ENCODE data around the gene MBOAT2.
A peak's percentile ranks its signal among the peaks of the same experiment; 100 is the strongest.
"Not testable (repeated sequence)": the region's sequence is repeated elsewhere in the genome, so short reads cannot be mapped to it uniquely, and the experiment has no call there.

Gene MBOAT2, protein sequence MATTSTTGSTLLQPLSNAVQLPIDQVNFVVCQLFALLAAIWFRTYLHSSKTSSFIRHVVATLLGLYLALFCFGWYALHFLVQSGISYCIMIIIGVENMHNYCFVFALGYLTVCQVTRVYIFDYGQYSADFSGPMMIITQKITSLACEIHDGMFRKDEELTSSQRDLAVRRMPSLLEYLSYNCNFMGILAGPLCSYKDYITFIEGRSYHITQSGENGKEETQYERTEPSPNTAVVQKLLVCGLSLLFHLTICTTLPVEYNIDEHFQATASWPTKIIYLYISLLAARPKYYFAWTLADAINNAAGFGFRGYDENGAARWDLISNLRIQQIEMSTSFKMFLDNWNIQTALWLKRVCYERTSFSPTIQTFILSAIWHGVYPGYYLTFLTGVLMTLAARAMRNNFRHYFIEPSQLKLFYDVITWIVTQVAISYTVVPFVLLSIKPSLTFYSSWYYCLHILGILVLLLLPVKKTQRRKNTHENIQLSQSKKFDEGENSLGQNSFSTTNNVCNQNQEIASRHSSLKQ

DNA sequence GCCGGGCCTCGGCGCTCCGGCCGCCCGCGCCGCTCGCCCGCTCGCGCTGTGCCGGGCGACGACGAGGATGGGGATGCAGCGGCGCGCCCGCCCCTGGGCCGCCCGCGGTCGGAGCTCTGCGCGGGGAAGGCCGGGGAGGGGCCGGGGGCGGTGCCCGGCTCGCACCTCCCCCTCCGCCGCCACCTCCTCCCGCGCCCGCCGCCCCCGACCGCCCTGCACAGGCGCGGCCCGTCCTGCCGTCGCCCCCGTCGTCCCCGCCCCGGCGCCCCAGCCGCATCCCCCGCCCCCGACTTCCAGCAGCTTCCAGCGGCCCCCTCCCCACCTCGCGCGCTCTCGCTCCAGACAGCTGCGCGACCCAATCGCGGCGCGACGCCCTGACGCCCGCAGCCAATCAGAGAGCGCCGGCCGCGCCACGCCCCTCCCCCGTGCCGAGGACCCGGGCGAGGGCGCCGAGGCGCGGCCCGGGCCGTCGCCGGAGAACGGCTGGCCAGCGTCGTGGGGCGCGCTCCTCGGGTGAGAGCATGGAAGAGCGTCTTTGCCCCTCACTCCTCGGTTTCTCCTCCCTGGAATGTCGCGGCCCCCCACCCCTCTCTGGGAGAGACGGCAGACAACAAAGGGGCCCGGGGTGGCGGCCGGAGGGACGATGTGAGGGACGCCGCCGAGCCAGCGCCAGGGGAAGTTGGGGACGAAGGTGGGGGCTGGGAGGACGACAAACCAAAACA, at the start of gene MBOAT2:
Gene MBOAT2 (minus strand): TSS at position 69 of the 722 bp plus-strand sequence. CDS start 70 bp downstream, outside the sequence.
- peak; percentile 39 for DNase-seq (ENCODE audit: low spot score)

DNA sequence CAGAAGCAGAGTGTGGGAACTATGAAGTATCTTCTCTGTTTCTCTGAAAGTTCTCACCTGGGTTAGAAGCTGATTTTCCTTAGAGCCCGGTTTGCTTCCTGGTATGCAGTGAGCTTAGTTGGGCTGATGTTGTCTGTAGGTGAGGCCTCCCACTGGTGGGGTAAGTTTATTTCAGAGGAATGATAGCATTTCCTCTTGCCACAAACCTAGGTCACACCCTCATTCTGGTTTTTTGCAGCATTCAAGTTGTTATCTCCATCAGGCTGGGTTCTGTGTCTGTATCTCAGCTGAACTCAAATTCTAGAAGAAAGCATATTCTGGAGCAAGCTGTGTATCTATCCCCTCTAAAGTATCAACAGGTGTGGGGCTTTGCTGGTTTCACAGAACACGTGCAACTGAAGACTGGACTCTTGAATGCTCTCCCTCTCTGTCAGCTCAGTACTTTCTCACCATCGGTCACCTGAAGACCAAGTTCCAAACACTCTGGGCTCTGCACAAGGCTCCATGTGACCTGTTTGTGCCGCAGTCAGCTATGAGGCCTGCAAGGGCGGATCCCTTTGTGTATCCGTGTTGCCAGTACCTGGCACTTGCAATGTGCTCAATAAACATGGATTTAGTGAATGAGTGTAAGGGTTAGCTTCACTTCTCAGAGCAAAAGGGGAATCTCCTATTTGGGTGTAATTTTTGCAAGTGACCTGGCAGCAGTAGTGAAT, 49.5 kb upstream of the MBOAT2 start:
- DNase-seq (ENCODE audit: low spot score): no peak

DNA sequence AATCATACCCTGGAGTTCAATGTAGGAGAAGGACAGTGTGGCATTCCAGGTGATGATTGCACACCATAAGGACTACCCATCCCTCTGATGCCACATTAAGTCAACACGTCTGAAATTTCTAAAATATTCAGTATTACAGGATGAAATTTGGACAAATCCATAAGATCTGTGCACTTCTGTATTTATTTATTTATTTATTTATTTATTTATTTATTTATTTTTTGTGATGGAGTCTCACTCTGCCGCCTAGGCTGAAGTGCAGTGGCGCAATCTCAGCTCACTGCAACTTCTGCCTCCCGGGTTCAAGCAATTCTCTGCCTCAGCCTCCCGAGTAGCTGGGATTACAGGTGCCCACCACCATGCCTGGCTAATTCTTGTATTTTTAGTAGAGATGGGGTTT, 48.0 kb upstream of the MBOAT2 start:
- DNase-seq (ENCODE audit: low spot score): not testable (repeated sequence)

DNA sequence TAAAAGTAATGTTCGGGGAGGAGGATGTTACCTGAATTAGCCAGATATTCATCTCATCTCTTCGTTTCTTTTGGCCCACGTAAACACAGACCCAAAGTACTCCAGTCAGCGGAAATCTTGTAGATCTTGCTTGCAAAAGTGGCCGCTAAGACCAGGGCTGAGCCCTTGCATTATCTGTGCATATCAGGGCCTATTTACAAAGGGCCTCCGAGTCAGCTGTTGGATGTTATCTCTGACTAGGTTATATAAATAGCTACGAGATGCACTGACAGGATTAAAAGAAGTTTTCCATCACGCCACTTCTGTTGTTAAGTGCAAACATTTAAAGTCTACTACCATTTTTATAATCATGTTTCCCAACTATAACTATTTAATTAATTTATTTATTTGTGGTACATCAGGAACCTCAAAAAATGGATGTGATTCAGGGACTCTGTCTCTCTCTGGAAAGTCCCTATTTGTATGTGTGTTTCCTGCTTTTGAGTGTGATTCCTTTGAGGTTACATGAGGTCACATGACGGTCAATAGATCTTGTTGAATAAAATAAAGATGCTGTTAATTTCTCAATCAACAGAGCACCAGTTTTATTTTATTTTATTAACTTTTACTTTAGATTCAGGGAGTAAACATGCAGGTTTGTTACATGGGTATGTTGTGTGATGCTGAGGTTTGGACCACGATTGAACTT, 46.8 kb upstream of the MBOAT2 start:
- DNase-seq (ENCODE audit: low spot score): no peak

DNA sequence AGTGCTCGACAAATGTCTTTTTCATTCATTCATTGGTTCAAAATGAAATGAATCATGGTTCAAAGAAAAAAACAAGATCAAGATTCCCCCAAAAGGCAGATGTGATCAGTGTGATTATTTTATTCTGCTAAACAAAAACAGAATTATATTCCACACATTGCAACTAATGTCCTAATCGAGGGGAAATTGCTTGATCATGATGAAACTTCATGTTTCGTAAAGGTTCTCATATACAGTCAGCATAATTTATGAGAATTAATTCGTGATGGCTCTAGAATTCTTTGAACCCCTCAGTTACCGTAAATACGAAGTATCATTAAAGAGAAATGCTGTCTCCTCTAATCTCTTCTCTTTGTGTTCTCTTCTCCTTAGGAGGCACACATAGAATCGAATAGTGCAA, 42.1 kb upstream of the MBOAT2 start:
- DNase-seq (ENCODE audit: low spot score): no peak

DNA sequence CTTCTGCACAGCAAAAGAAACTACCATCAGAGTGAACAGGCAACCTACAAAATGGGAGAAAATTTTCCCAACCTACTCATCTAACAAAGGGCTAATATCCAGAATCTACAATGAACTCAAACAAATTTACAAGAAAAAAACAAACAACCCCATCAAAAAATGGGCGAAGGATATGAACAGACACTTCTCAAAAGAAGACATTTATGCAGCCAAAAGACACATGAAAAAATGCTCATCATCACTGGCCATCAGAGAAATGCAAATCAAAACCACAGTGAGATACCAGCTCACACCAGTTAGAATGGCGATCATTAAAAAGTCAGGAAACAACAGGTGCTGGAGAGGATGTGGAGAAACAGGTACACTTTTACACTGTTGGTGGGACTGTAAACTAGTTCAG, 40.0 kb upstream of the MBOAT2 start:
- not testable (repeated sequence) for DNase-seq (ENCODE audit: low spot score)

DNA sequence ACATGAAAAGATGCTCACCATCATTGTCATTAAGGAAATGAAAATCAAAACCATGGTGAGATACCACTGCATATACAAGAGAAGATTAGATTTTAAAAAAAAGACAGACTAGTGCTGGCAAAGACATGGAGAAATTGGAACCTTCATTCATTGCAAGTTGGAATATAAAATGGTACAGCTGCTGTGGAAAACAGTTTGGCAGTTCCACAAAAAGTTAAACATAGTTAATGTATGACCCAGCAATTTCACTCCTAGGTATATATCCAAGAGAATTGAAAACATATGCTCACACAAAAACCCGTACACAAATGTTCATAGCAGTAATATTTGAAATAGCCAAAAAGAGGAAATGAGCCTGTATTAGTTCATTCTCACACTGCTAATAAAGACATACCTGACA, 33.7 kb upstream of the MBOAT2 start:
- no peak for DNase-seq (ENCODE audit: low spot score)

DNA sequence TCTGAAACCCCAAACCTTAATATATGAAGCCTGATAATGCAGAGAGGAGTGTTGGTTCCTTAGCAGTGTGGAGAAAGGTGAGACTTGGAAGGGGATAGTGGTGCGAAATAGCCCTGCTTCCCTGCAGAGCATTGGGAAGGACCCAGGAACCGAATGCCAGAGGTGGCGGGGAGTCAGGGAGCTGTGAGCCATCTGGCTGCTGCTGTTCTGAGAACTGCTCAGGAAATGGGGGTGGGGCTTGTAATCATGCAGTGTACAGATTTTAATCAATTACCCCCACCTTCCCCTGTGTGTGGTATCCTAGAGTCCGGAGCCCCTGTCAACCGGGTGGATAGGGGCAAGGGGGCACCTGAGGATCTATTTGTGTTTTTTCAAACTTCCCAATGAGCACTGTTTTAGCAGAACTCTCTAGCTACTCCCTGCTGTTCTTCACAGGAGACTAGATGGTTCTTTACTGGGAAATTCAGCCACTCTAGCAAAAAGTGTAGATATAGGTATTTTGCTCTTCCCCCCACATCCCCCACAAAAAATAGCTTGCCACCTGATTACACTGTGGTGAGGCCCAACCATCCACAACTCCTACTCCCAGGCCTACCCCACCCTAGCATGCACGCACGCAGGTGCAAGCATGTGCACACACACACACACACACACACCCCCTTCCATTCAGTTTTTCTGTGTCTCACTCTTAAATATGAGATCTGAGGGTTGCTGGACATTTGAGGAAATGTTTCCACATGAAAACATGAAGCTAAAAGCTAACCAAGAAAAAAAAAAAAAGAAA, 30.1 kb upstream of the MBOAT2 start:
- DNase-seq (ENCODE audit: low spot score): no peak

DNA sequence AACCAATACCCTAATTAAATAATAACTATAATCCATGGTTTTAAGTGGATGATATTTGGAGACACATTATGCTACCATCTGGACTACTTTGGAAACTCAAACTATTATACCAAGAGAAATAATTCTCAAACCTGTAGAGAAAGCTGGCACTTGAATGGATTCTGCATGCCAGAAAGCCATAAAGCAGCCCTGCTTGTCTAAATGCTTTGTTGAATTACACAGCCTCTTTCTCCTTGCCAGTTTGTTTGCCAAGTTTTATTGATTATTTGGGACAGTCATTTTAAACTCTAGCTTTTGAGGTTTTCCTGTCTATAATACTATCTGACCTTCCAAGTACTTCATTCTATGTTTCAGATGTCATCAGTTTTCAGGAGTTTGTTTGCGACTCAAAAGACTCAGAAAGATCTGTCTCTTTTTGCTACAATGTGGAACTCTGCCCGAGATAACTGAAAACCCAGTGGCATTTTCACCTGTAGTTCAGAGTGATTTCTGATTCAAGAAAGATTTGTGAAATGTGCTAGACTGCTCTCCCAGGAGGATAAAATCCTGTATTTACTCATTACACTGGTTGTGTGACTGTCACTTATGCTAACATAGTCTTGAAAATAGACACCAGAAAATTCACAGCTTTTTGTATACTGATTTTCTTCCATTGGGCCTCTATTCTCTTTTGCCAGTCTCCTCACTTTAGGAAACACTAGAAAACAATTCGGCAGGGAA, 29.2 kb upstream of the MBOAT2 start:
- no peak for DNase-seq (ENCODE audit: low spot score)

DNA sequence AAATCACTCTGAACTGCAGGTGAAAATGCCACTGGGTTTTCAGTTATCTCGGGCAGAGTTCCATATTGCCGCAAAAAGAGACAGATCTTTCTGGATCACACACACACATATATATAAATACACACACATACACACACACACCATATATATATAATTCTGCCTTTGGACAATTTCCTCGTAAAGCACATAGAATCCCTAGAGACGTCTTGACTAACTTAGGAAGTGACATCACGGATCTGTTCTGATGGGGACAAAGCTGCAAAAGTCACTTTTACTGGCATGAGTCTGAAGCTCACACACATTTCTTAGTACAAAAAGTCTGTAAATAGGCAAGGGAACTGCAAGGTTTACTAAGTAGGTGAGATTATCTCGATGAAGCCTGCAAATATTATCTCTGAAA, 28.6 kb upstream of the MBOAT2 start:
- no peak for DNase-seq (ENCODE audit: low spot score)

DNA sequence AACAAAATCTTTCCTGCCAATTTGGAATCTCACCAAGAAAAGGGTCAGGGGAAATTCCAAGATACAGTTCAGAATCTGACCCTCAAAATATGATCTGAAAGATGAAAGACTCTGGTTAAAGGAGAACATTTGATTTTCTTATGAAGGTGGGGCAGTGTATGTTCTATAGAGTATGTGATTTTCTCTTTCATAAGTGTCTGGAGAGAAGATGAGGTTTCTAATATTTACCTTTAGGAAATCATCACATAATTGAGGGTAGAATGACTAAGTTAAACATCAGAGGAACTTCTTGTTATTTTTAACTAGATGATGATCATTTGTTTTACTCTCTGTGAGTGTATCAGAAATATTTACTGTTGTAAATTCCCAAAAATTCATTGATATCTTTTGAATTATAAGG, 27.8 kb upstream of the MBOAT2 start:
- no peak for DNase-seq (ENCODE audit: low spot score)

DNA sequence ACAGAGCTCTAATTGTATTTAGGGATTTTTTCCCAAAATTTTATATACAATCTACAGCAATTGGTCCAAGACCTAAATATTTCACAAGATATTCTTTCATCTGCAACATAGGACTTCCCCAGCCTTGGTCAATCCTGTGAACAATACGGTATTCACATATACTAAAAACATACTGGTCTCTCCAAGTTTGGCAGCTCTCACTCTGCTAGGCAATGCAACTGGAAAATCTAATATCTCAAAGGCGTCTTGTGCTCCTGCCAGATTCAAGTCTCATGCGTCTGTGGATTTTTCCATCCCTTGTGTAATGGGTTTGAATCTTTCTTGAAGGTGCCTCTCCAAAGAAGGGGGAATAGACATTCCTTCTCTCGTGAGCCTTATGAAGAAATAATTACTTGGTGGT, 27.4 kb upstream of the MBOAT2 start:
- no peak for DNase-seq (ENCODE audit: low spot score)

DNA sequence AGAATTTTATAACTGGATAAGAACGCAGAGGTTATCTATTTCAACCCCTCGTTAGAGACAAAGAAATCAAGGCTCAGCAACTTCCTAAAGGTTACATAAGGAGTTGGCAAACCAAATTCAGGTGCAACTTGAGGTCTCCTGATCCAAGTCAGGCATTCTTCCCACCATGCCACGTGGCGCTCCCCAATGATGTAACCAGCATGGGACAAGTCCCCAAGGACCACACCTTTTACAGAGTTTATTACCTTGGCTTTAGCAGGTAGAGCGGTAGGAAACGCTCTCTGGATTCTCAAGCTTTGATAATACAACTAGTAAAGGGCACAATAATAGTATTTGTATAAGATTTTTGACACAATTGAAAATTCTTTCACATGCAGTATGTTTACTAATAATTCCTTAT, 26.7 kb upstream of the MBOAT2 start:
- no peak for DNase-seq (ENCODE audit: low spot score)

DNA sequence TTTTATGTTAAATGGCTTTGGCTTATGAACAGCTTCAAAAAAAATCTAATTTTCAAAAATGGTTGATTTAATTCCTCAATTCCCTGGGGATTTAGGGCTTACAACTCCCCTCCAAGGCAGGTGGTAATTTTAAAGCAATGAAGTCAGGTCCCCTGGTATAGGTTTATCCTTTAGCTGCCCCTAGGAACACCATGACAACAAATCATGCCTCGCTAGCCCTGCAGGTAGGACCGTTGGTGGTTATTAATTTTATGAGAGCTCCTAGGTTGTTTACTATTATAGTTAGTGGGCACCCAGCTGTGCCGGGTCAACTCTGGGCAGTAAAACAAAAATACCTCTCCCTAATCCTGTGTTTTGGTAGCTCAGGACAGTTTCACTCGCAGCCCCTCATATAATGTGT, 26.2 kb upstream of the MBOAT2 start:
- no peak for DNase-seq (ENCODE audit: low spot score)

DNA sequence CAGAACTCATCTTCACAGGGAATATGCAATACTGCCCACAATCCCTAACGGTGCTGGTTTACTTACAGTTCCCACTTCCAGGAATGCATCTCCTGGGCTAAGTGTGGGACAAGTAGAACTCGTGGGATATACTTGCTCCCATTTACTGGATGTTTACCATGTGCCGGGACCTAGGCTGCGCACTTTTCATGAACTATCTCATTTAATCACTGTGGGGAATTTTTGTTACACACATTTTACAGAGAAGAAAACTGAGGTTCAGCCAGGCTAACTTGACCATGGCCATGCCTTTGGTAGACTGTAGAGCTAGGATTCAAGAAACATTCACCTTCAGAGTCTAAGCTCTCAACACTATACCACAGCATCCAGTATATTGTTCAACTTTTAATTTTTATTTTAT, 24.4 kb upstream of the MBOAT2 start:
- no peak for DNase-seq (ENCODE audit: low spot score)

DNA sequence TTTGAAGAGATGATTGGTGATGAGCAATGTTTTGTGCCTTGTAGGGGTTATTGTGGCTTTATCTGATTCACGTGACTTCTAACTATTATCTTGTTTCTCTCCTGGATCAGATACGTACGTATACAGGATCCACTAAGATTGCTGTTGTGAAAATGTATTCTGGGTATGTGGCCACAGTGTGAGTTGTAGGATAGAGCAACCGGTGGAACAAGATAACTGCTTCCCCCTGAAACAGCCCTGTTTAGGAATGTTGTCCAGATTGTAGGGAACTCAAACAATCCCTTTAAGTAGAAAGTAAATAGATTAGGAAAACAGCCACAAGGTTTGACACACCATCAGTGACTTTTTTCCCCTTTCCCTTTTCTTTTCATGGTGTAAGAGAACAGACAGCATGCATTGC, 22.3 kb upstream of the MBOAT2 start:
- DNase-seq (ENCODE audit: low spot score): no peak

DNA sequence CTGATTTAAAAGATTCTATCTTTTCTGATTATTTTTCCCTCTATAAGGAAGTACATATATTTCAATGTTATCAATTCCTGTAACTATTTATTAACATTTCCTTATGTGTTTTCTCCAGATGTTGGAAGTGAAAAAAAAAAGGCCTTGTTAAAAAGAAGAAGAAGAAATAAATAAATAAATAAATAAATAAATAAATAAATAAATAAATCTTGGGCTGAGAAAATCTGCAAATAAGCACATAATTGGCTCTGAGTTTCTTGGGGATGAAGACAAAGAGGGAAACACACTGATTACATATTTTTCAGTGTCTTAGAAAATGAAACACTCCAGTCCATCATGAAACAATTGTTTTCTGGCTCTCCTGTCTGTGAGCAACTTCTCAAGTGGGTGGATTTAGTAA, 21.1 kb upstream of the MBOAT2 start:
- no peak for DNase-seq (ENCODE audit: low spot score)

DNA sequence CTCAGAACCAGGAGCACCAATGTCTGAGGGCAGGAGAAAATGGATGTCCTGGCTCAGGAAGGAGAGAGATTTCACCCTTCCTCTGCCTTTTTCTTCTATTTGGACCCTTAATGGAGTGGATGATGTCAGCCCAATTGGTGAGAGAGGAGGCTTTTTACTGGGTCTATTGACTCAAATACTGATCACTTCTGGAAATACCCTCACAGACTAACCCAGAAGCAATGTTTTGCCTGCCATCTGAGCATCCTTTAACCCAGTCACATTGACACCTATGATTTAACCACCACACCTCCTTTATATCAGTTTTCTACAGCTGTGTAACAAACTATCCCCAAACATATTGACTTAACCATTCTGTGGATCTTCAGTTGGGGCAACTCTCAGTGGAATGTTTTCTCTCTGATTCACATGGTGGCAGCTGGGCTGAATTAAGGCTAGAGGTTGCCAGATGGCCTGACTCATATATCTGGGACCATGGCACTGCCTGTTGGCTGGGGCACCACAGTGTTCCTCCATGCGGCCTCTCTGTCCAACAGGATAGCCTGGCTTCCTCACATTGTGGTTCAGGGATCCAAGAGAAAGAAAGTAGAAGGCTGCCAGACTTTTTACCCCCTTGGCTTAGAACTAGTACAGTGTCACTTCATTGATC, 18.2 kb upstream of the MBOAT2 start:
- DNase-seq (ENCODE audit: low spot score): no peak

DNA sequence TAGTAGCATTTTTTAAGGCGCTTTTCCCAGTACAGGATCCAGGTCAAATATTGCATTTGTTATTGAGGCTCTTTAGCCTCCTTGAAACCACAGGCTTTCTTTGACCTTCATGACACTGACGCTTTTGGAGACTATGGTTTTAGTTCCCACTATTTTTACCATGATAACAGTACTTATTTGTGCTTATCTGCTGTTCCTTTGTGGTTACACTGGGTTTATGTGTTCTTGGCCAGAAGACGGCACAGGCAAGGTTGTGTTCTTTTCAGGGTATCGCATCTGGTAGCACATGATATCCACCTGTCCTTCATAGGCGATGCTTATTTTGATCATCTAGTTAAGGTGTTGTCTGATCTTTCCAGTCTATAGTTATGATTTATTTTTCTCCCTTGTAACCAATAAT, 16.8 kb upstream of the MBOAT2 start:
- DNase-seq (ENCODE audit: low spot score): no peak

DNA sequence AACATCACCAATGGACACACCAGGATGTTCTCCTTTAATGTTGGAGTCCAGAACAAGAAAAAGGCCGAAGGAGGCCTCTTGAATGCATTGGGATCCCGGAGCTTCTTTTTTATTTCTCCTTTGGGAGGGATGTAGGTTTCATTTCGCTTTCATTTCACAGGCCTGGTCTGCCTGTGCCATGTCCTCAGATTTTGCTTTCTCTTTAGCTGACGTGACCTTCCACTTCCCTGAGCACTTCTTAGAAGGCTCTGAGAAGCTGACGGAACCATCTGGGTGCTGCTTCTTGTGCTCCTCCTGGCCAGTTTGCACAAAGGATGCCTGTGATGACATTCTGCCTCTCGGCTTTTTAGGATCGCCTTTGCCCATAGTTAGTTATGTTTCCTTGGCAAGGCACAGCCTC, 15.1 kb upstream of the MBOAT2 start:
- no peak for DNase-seq (ENCODE audit: low spot score)

All from HuH-7.5 (cell line).